ENCODE results near the gene XPO5. TPM values are rescaled to one million over a fixed set of nuclear protein-coding genes. Genes with fewer than 3 reads are reported as not detected.

XPO5 gene
- total RNA-seq, 1 experiment from 2014 or later, result 114 TPM

DNA sequence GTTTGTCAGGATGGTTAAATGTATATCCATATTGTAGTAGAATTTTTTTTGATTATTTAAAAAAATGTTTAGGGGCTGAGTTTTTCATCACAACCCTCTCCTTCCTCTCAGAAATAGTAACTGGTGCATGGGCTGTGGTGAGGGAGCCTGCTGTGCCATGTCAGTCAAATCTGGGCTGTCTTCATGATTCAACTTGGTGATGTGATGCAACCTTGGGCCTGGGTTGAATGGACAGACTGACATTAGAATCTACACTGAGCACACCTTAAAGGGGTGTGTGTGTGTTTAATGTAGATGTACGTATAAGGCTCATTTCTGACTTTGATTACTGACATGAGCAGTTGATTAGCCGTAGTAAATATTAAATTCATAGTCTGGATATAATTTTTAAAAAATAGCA lies 94.8 kb downstream of the XPO5 start:
- no peaks in the 10 kb centered on the region for H4K20me1 ChIP-seq (ENCODE audit: control insufficient read depth, insufficient read depth, insufficient read length)
- no peak overlapping the region for H3K4ac ChIP-seq (ENCODE audit: low read depth, low read length)
- no peak overlapping the region for H3K14ac ChIP-seq (ENCODE audit: insufficient read depth, low read length)
- no peak overlapping the region for H2AFZ ChIP-seq (ENCODE audit: low read length)
- H3K36me3 Mint-ChIP-seq (ENCODE audit: insufficient read depth in 1 of 3, low read depth in 3 of 3), result peaks cover 0 to 3% (median 2%) of the 10 kb centered on the region in 3 experiments; a peak in 2 of 7 replicates
- H3K79me2 ChIP-seq (ENCODE audit: insufficient read depth, low read length), result peaks cover 27% of the 10 kb centered on the region
- H3K4me1 ChIP-seq (ENCODE audit: insufficient read depth, low read length), result peaks cover 15% of the 10 kb centered on the region; the same call in 1 of the 2 replicates
- H3K27ac Mint-ChIP-seq, result peak overlapping the region in 2 of 3 experiments; percentile 22 to 37; a peak in 2 of 7 replicates
- WGBS (ENCODE audit: extremely low coverage, insufficient read length, low lambda C conversion rate), result no CpG with 5 or more reads among the region's 2 CpGs
- no peaks in the 10 kb centered on the region for H3K9me3 Mint-ChIP-seq
- H3K4me3 Mint-ChIP-seq, result no peak overlapping the region
- H3K18ac ChIP-seq (ENCODE audit: insufficient read length, low read depth, low read length), result no peak overlapping the region
- H2BK5ac ChIP-seq (ENCODE audit: insufficient read length, low read length), result no peak overlapping the region
- no peaks in the 10 kb centered on the region for H3K27me3 Mint-ChIP-seq (ENCODE audit: low read depth)
- H3K4me2 ChIP-seq (ENCODE audit: insufficient read depth, insufficient read length, low read length), result no peak overlapping the region
- no peaks in the 10 kb centered on the region for H3K27me3 ChIP-seq (ENCODE audit: insufficient read depth, low read length)
- no peak overlapping the region for H4K91ac ChIP-seq (ENCODE audit: insufficient read length, low read depth, low read length)
- peaks cover 10% of the 10 kb centered on the region for H3K79me1 ChIP-seq (ENCODE audit: insufficient read depth, low read depth, low read length, poor library complexity, severe bottlenecking)
- peaks cover 10% of the 10 kb centered on the region for H3K23me2 ChIP-seq (ENCODE audit: insufficient read length, low read depth, low read length, poor library complexity, severe bottlenecking)
- H2BK15ac ChIP-seq (ENCODE audit: low read depth, low read length), result 0 out of 2 replicates have a peak overlapping the region, but pooled peaks have one; percentile 75
- H3K9ac ChIP-seq (ENCODE audit: extremely low read depth, insufficient read length, low read length), result peak overlapping the region; percentile 13
- no peak overlapping the region for H4K5ac ChIP-seq (ENCODE audit: insufficient read length, low read depth, low read length)
- no peak overlapping the region for H3K56ac ChIP-seq (ENCODE audit: insufficient read length, low read depth, low read length)
- H3K4me1 Mint-ChIP-seq, result peaks cover 44 to 50% of the 10 kb centered on the region in 2 experiments
- H3T11ph ChIP-seq (ENCODE audit: low read length), result no peak overlapping the region
- TF ChIP-seq, protein P1, sequence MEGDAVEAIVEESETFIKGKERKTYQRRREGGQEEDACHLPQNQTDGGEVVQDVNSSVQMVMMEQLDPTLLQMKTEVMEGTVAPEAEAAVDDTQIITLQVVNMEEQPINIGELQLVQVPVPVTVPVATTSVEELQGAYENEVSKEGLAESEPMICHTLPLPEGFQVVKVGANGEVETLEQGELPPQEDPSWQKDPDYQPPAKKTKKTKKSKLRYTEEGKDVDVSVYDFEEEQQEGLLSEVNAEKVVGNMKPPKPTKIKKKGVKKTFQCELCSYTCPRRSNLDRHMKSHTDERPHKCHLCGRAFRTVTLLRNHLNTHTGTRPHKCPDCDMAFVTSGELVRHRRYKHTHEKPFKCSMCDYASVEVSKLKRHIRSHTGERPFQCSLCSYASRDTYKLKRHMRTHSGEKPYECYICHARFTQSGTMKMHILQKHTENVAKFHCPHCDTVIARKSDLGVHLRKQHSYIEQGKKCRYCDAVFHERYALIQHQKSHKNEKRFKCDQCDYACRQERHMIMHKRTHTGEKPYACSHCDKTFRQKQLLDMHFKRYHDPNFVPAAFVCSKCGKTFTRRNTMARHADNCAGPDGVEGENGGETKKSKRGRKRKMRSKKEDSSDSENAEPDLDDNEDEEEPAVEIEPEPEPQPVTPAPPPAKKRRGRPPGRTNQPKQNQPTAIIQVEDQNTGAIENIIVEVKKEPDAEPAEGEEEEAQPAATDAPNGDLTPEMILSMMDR (conservative IDR thresholded peaks at IDR 0.05), result no peak
- H2BK12ac ChIP-seq (ENCODE audit: insufficient read length, low read depth, low read length), result no peak overlapping the region
- H2BK120ac ChIP-seq (ENCODE audit: low read depth, low read length, poor library complexity, severe bottlenecking), result no peak overlapping the region
- H3K23ac ChIP-seq (ENCODE audit: insufficient read length, low read depth, low read length), result no peak overlapping the region
- no peak overlapping the region for H2BK20ac ChIP-seq (ENCODE audit: low read depth, low read length, poor library complexity, severe bottlenecking)
- no peaks in the 10 kb centered on the region for H3K9me3 ChIP-seq (ENCODE audit: control insufficient read depth, low read depth, low read length)
- H4K8ac ChIP-seq (replicated peaks; ENCODE audit: insufficient read length, low read depth, low read length), result no peak overlapping the region
- H2AK5ac ChIP-seq (ENCODE audit: insufficient read length, low read length), result no peak overlapping the region
- H3K27ac ChIP-seq (ENCODE audit: insufficient read length, low read depth, low read length), result no peak overlapping the region
- DNase-seq, result no peak
